Activated CD8-positive, alpha-beta memory T cell treated with anti-CD3 and anti-CD28 coated beads for 24 hours (primary cell): ENCODE data around the gene AKR1C3.
"Not testable (repeated sequence)": the region's sequence is repeated elsewhere in the genome, so short reads cannot be mapped to it uniquely, and the experiment has no call there.

Experiments
- DNase-seq: peaks from one replicate; pipeline ENCODE4 v3.0.0-alpha.2; 2020

AKR1C3 gene

DNA sequence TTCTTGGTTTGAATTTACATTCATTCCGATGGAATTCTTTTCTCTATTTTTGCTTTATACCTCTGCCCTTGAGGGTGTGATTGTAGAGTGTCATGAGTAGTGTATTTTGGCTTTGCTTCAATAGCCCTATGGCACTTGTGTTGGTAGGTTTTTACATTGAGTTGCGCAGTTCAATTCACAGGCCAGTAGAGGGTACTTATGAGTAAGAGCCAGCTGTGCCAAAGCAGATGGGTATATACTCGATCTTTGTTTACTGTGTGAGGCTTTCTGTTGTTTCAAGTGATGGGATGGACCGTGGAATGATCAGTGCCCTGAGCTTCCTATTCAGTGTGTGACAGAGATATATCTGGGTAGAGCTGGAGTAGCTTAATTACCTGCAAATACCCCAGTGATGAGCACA, 4.3 kb upstream of the AKR1C3 start:
- DNase-seq, result no peak

DNA sequence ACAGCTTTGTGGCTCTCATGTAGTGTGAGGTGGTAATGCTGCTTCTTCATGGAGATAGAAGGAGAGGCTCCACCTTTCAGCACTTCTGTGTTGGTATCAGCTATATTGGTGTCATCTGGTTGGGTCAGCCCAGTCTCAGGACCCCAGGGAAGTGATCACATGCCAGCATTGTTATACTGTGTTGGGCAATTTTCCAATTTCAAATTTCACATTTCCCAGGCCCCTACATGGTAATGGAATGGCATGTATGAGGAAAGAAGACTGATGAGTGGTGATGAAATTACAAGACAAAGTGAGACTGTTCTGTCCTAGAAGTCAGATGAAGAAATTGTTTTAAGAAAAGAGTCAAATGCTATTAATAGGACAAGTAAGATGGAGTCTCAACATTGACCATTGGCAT, 3.7 kb upstream of the AKR1C3 start:
- no peak for DNase-seq

- DNase-seq, result no peak
Measured at GRCh38 chr10:5091196-5091595, 3.0 kb upstream of the AKR1C3 start.

GRCh38 chr10:5092375-5092774, 1.8 kb upstream of the AKR1C3 start:
- no peak for DNase-seq

DNA sequence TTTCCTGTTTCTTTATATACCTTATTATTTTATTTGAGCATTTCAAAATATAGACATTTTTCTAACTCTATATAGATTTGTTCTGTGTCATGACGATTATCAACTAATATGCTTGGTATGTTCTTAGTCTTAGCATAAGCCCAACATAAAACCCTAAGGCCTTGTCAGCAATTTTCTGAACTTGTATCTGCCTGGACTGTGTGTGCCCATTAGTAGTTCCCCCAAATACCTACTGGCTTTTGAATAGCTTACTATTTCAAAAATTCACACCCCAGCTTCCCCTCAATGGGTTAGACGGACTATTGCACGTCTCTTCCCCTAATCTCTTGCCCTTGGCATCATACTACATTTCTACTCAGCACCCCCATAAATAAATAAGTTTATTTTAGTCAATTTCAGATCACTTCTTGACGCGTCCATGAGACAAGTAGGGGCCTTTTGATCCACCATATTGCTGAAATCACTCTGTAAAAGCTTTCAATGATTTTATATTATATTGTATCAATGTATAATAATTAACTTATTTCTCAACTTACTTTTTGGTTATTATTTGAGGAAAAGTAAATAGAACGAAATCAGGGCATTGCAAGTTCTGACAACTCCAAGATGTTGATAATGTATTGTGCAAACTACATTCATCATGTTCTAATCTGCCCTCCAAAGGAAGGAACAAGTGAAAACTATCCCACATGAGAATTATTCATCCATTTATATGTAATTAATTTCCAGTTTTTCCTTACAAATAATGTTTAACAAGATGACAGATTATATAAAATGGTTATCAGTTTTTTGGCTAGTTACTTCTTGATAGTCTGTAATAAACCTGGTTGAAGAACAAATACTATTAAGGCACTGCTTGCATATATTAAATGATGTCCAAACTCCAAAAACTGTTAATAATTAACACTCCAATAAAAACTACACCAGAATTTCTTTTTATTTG, 1.1 kb upstream of the AKR1C3 start:
- DNase-seq, result no peak

- DNase-seq, result no peak
Measured at GRCh38 chr10:5095687-5096086, 1.5 kb downstream of the AKR1C3 start.

- no peak for DNase-seq
Measured at GRCh38 chr10:5096108-5096507, 1.9 kb downstream of the AKR1C3 start.

DNA sequence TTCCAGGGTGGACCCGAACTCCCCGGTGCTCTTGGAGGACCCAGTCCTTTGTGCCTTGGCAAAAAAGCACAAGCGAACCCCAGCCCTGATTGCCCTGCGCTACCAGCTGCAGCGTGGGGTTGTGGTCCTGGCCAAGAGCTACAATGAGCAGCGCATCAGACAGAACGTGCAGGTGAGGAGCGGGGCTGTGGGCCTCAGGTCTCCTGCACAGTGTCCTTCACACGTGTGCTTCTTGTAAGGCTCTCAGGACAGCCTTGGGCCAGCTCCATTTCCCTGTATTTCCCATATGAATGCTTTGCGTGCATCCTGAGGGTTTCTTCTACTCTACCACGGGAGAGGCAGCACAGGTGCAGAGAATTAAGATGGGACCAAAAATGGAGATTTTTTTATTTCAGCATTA, 8.3 kb downstream of the AKR1C3 start:
- DNase-seq, result not testable (repeated sequence)

DNA sequence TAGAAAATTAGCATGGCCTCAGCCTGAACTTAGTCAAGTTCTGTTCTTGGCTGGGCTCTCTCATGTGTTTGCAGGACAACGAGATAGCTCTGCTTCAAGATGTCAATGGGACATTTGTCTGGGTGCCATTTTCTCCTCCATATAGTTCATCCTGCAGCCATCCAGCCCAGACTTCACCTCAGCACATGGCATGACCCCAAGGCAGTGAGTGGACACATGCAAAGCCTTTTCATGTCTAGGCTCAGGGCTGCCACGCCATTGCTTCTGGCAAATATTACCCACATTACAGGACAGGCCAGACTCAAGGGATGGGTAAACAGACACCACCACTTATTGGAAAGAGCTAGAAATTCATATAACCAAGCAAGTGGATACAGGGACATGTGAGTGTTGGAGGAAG, 9.3 kb downstream of the AKR1C3 start:
- no peak for DNase-seq

DNA sequence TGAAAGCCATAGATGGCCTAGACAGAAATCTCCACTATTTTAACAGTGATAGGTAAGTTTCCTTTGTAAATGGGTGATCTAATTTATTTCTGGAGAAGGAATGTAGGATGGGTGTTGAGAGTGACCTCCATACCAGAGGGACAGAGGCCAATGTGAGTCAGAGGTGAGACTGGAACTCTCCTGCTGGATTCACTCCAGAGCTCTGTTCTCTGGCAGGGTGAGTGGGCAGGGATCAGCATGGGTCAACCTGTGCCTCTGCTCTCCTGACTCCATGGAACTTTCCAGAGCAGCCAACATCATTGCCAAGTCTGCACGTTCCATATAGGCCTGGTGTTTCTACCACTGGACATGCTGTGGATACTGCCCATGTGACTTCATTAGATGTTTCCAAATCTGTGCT, 11.4 kb downstream of the AKR1C3 start:
- no peak for DNase-seq

DNA sequence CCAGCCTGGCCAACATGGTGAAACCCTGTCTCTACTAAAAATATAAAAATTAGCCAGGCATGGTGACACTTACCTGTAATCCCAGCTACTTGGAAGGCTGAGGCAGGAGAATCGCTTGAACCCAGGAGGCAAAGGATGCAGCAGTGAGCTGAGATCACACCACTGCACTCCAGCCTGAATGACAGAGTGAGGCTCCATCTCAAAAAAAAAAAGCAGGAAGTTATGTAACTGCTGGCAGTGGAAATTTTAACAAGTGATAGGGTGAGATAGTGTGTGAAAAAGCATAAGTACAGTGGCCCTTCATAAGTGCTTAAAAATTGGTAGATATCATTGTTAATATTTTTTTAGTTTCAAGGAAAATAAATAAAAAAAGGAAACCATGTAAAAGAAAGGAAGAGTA, 12.3 kb downstream of the AKR1C3 start:
- no peak for DNase-seq

DNA sequence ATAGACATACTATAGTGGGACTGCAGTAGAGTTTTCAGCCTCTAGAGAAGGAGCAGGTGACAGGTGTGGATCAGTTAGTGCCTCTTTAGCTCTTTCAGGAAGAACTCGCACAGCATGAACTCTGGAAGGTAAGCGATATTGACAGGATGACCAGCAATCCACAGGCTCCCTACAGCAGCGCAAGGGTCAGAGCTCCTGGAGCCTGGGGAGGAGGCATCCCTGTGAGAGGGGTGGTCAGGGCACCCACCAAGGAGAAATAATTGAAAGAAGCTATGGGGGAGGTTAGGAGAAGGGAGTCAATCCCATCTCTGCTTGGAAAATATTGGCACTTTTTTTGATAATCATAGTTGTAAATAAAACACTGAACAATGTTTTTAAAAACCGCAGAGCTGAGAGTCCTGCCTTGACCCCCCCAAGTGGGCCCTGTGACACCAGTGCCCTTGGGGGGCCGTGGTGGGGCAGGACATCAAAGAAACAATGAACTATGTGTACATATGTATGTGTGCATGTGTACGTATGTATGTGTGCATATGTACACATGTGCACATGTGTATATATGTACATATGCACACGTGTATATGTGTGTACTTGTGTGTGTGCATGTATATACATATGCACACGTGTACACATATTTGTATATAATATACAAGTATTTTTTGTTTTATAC, 13.8 kb downstream of the AKR1C3 start:
- DNase-seq, result no peak

- DNase-seq, result no peak
Measured at GRCh38 chr10:5108658-5109416, 14.6 kb downstream of the AKR1C3 start.

GRCh38 chr10:5109861-5110260, 15.6 kb downstream of the AKR1C3 start:
- DNase-seq, result not testable (repeated sequence)

DNA sequence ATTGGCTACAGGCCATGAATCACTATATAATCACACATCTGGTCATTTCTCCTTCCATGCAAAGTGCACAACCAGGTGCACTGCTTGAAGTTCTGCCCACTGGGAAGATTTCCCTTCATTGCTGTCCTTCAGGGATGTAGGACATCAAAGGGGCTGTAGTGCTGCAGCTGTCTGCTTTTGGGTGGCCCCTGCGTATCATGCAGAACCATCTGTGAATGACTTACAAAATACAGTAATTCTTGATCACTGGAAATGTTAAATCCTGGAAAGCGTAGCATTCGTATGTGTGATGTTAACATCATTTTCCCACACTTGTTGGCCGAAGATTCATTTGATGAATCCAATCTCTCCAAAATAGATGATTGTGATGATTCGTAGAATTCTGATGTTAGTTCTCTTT, 22.4 kb downstream of the AKR1C3 start:
- DNase-seq, result no peak

- no peak for DNase-seq
Measured at GRCh38 chr10:5117026-5117425, 22.8 kb downstream of the AKR1C3 start.

- not testable (repeated sequence) for DNase-seq
Measured at GRCh38 chr10:5119997-5120396, 25.8 kb downstream of the AKR1C3 start.

- no peak for DNase-seq
Measured at GRCh38 chr10:5123886-5124285, 29.7 kb downstream of the AKR1C3 start.

DNA sequence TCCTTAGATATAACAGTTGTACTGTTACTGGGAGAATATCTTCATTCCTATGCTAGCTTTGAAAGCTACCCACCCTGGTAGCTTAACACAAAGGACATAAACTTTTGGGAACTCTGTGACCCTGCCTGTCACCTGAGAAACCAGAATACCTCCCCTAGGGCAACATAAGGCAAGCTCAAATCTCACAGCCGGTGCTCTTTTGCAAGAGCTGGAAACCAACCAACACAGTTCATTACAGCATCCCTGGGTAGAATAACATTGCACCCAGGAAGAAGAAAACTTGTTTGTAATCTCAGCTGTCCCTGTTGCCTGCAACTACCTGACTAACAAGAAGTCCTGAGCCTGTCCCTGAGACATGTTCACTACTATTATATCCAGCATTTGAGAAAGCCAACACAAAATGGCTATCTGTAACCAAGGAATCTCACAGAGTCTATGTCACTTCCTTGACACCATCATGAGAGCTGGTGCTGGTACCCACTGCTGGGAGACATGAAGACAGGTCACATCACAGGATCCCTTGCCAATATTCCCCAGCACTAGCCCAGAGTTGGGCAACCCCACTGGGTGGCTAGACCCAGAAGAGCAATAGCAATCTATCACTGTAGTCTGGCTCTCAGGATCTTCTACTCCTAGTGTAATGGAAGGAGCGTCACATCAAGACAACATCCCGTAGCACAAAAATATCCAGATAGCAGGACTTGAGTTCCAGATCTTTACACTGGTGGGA, 31.3 kb downstream of the AKR1C3 start:
- no peak for DNase-seq

DNA sequence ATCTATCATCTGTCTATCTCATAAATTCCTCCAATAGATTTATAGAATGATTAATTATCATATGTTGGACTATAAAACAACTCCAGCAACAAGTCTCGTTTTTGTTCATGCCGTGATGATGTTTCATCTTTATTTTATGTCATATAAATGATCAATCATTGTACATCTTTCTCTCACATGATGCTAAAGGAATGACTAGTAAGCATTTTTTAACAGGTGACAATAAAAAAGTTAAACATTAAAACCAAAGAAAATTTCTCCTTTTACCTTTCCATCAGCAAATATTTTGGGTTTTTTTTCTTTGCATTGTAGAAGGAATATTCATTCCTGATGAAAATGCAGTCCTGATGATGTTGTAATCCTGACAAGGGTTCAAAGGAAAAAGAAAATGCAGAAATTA, 41.4 kb downstream of the AKR1C3 start:
- DNase-seq, result no peak

- no peak for DNase-seq
Measured at GRCh38 chr10:5136468-5137087, 42.4 kb downstream of the AKR1C3 start.

- not testable (repeated sequence) for DNase-seq
Measured at GRCh38 chr10:5137699-5138098, 43.5 kb downstream of the AKR1C3 start.
